Measurements from ENCODE around the gene RBPJL.

The RBPJL gene

GRCh38 chr20:45338121-45339030 is 31.7 kb downstream of the RBPJL start:
- in situ Hi-C loops (cut with HindIII; ENCODE audit: low pct_ligation_motif_present, low pct_unique_long_range_greater_than_20kb, low sequenced_read_pairs): no loop called here
- DNase-seq: no peak

GRCh38 chr20:45339084-45339483 is 32.4 kb downstream of the RBPJL start:
- in situ Hi-C loops (cut with HindIII; ENCODE audit: low pct_ligation_motif_present, low pct_unique_long_range_greater_than_20kb, low sequenced_read_pairs): no loop called here
- no peak for DNase-seq

GRCh38 chr20:45339799-45340198 is 33.2 kb downstream of the RBPJL start:
- in situ Hi-C loops (cut with HindIII; ENCODE audit: low pct_ligation_motif_present, low pct_unique_long_range_greater_than_20kb, low sequenced_read_pairs): no loop called here
- no peak for DNase-seq

DNA sequence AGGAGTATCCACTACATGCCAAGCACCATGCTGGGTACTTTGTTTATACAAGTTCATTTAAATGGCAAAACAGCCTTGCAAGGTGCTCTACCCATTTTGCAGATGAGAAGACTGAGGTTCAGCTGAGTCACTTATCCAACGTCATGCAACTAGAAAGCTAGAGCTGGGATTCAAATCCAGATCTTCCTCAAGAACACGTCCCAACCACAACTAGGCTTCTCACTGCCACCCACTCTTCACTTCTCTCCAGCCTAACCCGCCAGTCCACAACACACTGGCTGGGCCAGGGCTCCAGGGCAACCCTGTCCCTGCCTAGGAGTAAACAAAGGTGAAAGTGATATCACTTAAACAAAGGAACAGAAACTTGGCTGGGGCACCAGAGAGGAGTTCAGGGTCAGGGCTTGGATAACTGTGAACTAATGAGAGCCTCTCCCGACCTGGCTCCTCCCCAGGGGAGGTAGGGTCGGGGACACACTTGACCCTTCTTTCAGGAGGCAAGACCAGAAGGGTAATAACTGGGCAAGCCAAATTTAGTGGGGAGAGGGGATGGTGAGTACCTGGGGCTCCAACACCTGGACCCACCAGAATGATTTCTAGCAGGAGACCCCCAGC is 33.7 kb downstream of the RBPJL start:
- in situ Hi-C loops (cut with HindIII; ENCODE audit: low pct_ligation_motif_present, low pct_unique_long_range_greater_than_20kb, low sequenced_read_pairs): no loop called here
- DNase-seq: no peak

DNA sequence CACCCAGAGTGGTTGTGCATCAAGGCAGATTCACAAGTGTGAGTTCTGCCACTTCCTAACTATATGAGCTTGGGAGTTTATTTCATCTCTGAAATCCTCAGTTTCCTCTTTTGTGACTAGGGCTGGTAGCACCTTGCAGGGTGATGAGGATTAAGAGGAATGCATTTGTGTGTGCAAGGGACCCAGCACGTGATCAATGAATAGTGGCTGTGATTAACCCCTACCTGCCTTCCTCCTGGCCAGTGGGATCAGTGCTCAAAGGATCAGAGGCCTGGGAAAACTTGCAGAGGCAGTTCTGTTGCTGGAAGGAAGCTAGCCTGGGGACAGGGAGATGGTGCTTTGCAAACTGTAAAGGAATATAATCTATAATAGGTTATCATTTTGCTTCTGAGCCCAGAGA is 34.3 kb downstream of the RBPJL start:
- in situ Hi-C loops (cut with HindIII; ENCODE audit: low pct_ligation_motif_present, low pct_unique_long_range_greater_than_20kb, low sequenced_read_pairs): no loop called here
- no peak for DNase-seq

DNA sequence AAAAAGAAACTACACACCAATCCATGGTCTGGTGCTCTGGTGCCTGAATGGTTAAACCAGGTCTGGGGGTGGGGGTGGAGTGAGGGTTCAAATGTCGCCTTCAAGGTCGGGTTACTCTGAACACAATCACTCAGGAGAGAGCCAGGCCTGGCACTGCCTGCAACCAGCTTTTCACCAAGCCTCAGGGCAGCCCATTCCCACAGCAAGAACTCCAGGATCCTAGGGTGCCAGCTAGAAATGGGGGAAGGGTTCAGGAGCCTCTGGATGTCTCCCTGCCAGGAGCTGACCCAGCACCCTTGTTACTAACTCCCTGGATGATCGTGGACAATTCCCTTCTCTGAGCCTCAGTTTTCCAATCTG is 34.9 kb downstream of the RBPJL start:
- DNase-seq: no peak
- in situ Hi-C loops (cut with HindIII; ENCODE audit: low pct_ligation_motif_present, low pct_unique_long_range_greater_than_20kb, low sequenced_read_pairs): no loop called here

- in situ Hi-C loops (cut with HindIII; ENCODE audit: low pct_ligation_motif_present, low pct_unique_long_range_greater_than_20kb, low sequenced_read_pairs): no loop called here
- DNase-seq: no peak
Observed at GRCh38 chr20:45341939-45342854, 35.6 kb downstream of the RBPJL start.

DNA sequence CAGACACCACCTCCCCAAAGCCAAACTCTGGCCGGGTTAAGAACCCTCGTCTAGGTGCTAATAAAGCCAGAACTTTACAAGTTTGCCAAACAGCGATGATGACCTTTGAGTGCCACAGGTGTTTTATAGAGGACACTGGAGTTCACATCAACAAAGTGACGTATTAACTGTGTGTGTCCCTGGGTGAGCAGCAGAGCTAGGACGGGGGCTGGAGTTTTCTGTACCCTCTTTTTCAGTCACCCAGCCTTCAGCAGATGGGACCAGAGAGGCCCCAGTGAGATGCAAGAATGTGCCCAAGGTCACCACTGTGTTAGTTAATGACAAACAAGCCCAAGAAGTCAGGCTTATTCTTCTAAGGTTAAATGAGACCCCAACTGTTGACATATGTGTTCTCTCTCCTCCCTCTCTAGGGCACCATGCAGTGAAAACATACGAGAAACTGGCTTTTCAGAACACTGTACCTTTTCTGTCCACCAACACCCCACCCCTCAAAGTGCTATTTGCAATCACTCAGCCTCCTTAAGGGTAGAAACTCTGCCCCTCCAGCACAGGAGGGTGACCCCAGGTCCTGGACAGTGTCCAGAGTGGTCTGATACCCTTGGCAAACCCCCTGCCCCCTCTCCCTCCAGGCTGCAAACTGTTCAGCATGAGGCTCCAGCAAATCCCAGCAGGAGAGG is 36.4 kb downstream of the RBPJL start:
- no peak for DNase-seq
- in situ Hi-C loops (cut with HindIII; ENCODE audit: low pct_ligation_motif_present, low pct_unique_long_range_greater_than_20kb, low sequenced_read_pairs): no loop called here

DNA sequence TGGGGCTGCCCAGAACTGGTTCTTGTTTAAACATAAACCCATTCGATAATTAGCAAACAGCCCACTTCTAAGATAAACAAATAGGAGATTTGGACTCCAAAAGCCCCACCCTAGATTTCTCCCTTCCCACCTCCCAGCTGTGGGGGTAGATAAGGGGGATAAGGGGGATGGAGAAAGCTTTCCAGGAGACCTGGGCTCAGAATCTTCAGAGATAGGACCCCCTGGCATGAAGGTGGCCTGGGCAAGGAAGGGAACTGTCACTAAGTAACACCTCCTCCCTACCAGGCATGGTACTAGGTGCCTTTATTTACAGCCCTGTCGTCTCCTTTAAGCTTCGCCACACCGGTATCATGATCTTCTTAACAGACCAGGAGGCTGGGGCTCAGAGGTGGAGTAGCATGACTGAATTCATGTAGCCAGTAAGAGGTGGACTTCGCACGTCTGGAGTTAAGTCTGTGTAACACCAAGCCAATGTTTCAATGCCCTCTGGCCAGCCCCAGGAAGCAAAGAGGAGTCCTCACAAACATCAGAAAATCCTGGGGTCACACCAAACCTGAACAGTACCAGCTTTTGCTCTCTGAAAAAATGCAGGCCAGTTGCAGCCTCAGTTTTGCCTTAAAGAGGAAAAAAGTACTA is 37.0 kb downstream of the RBPJL start:
- in situ Hi-C loops (cut with HindIII; ENCODE audit: low pct_ligation_motif_present, low pct_unique_long_range_greater_than_20kb, low sequenced_read_pairs): no loop called here
- DNase-seq: no peak

DNA sequence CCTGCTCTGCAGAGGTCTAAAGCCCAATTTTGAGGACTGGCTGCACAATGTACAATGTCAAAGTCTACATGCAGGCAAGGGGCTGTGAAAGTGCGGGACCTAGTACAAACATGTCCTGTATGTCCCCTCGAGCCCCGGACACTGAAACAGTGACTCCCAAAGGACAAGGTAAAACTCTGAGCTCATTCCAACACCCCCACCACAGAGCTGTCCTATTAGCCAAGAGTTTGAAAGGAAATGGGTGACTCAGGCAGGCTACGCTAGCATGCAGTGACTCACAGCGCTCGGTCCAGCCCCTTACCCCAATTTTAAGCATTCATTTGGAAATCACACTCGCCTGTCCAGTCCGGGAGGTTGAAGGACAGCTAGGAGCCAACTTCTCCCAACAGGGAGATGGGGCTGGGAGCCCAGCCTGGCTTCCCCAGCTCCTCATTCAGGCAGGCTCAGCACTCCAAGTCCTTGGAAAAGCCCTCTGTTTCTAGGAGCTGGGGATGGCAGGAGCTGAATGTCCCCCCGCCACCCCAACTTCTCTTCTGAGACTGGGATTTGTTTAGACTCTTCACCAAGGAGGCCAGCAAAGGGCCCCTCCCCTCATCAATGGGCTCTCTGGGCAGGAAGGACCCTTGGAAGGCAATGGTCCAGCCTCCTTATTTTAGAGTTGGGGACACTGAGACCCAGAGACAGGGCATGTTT is 37.7 kb downstream of the RBPJL start:
- in situ Hi-C loops (cut with HindIII; ENCODE audit: low pct_ligation_motif_present, low pct_unique_long_range_greater_than_20kb, low sequenced_read_pairs): no loop called here
- DNase-seq: peak; percentile 81

DNA sequence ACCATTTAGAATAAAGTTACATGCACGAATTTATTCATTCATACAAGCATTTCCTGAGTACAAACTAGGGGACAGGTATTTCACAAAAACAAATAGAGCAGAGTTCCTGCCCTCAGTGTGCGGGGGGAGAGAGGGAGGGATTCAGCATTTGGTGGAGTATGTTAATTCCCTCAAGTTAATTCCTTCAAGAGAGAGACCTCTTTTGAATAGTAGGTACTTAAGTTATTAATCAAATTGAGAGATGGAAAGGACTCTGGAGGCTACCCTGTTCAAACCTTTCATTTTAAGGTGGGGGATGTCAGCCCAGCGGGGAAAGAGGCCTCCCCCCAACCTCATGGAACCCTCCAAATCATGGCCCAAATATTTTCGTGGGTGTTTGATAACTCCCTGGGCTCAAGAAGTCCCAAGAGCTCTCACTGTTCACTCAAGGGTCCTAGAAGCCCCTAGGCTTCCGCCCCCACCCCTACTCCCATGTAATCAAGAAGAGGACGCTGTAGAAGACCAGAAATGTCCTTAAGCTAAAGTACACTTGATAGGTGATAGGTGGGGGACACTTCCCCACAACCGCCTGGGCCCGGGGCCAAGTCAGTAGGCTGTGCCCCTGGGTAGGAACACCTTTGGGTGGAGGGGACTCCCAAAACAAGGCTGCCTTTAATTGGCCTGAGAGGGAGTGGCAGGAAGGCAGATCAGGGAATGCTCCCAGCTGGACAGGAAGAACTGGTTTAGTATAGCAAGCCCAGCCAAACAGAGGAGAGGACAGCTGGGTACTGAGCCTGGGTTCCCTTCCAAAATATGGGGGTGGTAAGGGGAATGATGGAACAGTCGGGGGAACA is 38.7 kb downstream of the RBPJL start:
- DNase-seq: no peak
- in situ Hi-C loops (cut with HindIII; ENCODE audit: low pct_ligation_motif_present, low pct_unique_long_range_greater_than_20kb, low sequenced_read_pairs): no loop called here

DNA sequence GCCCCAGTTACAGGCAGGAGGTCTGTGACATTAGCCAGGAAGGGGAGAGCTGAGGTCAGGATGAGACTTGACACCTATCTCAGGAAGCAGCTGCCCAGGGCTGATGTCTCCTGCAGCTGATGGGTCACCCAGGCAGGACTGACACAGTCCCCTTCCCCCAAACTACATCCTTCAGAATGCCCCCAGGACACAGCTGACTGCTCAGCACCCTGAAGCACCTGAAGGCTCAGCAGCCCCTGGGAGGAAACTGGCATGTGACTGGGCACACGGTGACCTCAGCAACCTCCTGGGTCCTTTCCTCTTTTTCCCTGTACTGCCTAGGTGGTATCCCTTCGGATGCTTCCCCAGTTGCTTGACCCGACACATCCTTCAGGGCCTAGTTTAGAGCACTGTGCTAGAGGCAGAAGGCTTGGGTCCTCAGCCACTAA is 39.7 kb downstream of the RBPJL start:
- in situ Hi-C loops (cut with HindIII; ENCODE audit: low pct_ligation_motif_present, low pct_unique_long_range_greater_than_20kb, low sequenced_read_pairs): no loop called here
- no peak for DNase-seq

- DNase-seq: no peak
- in situ Hi-C loops (cut with HindIII; ENCODE audit: low pct_ligation_motif_present, low pct_unique_long_range_greater_than_20kb, low sequenced_read_pairs): no loop called here
Observed at GRCh38 chr20:45346851-45347250, 40.2 kb downstream of the RBPJL start.

DNA sequence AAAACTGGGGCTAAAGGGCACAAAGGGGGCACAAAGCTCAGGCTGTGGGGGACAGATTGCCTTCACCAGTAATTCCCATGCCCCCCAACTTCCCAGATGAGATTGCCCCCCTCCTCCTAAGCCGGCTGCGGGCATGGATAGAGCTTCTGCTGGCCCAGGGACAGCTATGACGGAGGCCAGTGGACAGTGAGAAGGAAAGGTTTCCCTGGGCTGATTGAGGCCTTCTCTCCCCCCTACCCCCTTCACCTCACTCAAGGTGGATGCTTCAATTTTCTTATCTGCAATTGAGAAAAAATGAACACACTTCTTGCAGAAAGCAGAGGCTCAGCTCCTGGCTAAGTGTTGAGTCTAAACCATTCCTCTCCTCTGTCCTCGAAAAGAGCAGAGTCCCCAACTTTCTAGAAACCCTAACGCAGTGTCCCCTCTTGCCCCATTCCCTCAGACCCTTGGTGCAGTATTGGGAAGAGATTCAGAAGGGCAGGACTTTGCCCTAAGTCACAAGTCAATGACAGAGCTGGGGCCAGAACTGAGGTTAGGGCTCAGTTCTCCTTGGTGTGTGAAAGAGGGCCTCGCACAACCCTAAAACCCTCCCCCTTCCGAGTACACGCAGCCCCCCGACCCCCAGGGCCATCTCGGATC is 40.8 kb downstream of the RBPJL start:
- in situ Hi-C loops (cut with HindIII; ENCODE audit: low pct_ligation_motif_present, low pct_unique_long_range_greater_than_20kb, low sequenced_read_pairs): no loop called here
- no peak for DNase-seq

DNA sequence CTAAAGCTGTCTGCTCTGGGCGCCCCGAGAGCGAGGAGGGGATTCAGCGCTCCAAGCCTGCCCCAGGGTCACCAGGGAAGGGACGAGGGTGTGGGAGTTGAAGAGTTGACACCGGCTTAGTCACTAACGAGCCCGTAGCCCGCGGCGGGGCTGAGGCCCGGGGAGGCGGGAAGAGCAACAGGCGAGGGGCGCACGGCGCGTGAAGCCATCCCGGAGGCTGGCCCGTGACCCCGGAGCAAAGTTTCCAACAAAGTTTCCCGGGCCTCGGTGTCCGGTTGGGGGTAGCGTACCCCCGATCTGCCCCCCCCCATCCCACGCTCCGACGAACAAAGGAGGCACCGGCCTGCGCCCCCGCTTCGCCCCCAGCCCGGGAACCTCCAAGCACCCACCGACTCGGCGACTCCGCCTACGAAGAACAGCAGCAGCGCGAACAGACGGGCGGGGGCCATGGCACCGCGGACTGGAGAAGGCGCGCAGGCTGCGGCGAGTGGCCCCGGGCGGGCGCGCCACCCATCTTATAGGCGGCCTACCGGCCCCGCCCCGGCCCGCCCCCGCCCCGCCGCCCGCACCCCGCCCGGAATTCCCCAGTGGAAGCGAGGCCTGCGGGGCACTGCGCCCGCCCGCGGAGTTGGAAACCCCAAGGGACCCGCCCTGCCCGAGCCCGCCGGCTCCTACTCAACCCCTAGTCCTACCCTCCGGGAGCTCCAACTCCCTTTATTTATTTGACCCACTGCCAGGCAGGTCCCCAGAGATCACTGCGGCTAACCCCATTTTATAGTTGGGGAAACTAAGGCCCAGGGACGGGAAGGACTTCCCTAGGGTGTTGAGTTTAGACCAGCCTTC is 41.5 kb downstream of the RBPJL start, which contains the start of gene SDC4:
Gene SDC4, minus strand, starts transcription at position 489 of the 843 bp plus-strand sequence. Its CDS starts 40 bp downstream, at position 449.
- DNase-seq: peak; percentile 60
- in situ Hi-C loops (cut with HindIII; ENCODE audit: low pct_ligation_motif_present, low pct_unique_long_range_greater_than_20kb, low sequenced_read_pairs): no loop called here

GRCh38 chr20:45350217-45350616 is 43.6 kb downstream of the RBPJL start:
- DNase-seq: no peak
- in situ Hi-C loops (cut with HindIII; ENCODE audit: low pct_ligation_motif_present, low pct_unique_long_range_greater_than_20kb, low sequenced_read_pairs): no loop called here
